ENCODE measurements around the gene TMEM108.

DNA sequence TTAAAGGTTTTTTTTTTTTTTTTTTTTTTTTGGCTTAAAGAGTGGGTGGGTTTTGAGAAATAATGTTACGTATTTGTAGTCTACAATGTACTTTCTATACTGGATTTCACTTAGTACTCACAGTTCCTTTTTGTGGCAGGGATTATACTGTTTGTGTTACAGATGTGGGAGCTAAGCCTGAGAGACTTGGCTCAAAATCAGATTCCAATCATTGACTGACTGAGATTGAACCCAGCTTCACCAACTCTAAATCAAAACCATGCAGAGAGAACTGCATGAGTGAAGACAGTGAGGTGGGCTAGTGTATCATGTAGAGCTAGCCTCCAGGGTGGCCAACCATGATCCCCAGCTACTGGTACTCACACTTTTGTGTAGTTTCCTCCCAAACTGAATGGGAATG lies 68.0 kb downstream of the TMEM108 start:
- no peak for TF ChIP-seq CTCF (IDR thresholded peaks at IDR 0.05)
- no peak for TF ChIP-seq POLR2A (IDR thresholded peaks at IDR 0.05)
